Measurements from ENCODE around the gene LYPD6B. TPM values are rescaled to one million over a fixed set of nuclear protein-coding genes. Genes with fewer than 3 reads are reported as not detected.

Gene LYPD6B
- total and polyA plus RNA-seq, 2 donors (not counting 3 experiments of a cell fraction or from before 2014, with no cell fraction given): not detected

DNA sequence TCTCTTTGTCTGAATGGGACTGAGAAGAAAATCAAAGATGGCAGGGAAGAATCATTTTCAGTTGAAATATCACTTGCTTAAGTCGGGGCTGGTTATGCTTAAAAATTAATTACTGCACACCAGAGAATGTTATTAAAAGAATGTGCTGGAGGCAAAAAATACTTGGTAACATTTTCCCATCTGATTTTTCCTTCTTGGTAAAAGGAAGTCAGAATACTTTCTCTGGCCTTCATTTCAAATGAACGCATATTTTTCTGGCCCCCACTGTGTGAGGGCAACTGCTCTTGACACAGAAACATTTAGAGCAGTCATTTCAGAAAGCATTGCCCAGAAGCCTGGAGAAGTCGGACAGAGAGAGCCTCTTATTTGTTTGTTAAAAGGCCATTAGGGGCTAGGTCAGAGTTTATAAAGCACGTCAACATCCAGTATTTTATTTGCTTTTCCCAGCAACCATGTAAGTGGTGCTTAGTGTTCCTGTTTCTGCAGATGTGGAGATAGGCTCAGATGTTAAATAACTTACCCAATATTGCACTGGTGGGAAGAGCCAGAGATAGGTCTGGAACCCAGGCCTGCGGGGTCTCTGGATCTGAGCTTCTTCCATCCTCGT, 32.9 kb upstream of the LYPD6B start:
- no peak overlapping the region for H3K9ac ChIP-seq (replicated peaks; ENCODE audit: extremely low read depth, insufficient read depth, low read length)
- no peak overlapping the region for H2AFZ ChIP-seq (ENCODE audit: low read depth, low read length)
- H3K79me2 ChIP-seq (ENCODE audit: control insufficient read depth, insufficient read depth, low read length): no peaks in the 10 kb centered on the region
- no TSS peak for BruUV-seq (replicated peaks)
- no peak overlapping the region for H3K4me3 ChIP-seq (replicated peaks in 1 of 3; ENCODE audit: insufficient read depth in 1 of 3, low read depth in 1 of 3, low read length in 3 of 3)
- no peaks in the 10 kb centered on the region for H3K36me3 ChIP-seq (ENCODE audit: control insufficient read depth in 2 of 2, extremely low read depth in 1 of 2, insufficient read depth in 2 of 2, low read length in 2 of 2)
- H3K27ac ChIP-seq (ENCODE audit: insufficient read depth, low read depth, low read length): no peak overlapping the region
- no peaks in the 10 kb centered on the region for H3K4me1 ChIP-seq (ENCODE audit: control insufficient read depth, extremely low read depth, insufficient read depth, low read length)
- peaks cover 0 to 2% of the 10 kb centered on the region in 2 experiments for H3K27me3 ChIP-seq (ENCODE audit: control insufficient read depth in 2 of 2, insufficient read depth in 2 of 2, low read length in 2 of 2)
- CTCF ChIA-PET: no interaction called here
- no peaks in the 10 kb centered on the region for H4K20me1 ChIP-seq (replicated peaks; ENCODE audit: control insufficient read depth, extremely low read depth, insufficient read depth, low read length)
- POLR2A ChIA-PET: no interaction called here
- TF ChIP-seq, protein P1, sequence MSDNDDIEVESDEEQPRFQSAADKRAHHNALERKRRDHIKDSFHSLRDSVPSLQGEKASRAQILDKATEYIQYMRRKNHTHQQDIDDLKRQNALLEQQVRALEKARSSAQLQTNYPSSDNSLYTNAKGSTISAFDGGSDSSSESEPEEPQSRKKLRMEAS (IDR thresholded peaks at IDR 0.05; ENCODE audit: insufficient read depth, insufficient read length): no peak
- TF ChIP-seq CTCF (IDR thresholded peaks at IDR 0.05; ENCODE audit: extremely low read depth in 1 of 2, insufficient read depth in 1 of 2, low read depth in 1 of 2, low read length in 2 of 2) (no peak), MYC (IDR thresholded peaks at IDR 0.05; ENCODE audit: low read depth, low read length) (no peak), JUN (IDR thresholded peaks at IDR 0.05; ENCODE audit: borderline replicate concordance, insufficient read depth, insufficient read length, low read depth) (no peak), POLR2A (IDR thresholded peaks at IDR 0.05; ENCODE audit: low read depth, low read length) (no peak), POLR2AphosphoS5 (IDR thresholded peaks at IDR 0.05; ENCODE audit: insufficient read depth, low read depth, low read length) (no peak), EZH2 (IDR thresholded peaks at IDR 0.05; ENCODE audit: borderline replicate concordance, low read depth, low read length, severe bottlenecking) (no peak), GATA2 (IDR thresholded peaks at IDR 0.05; ENCODE audit: insufficient read depth, insufficient read length, low read depth, low read length) (no peak), FOS (IDR thresholded peaks at IDR 0.05; ENCODE audit: borderline replicate concordance, insufficient read depth, low read length) (no peak)
- H3K9me3 ChIP-seq (replicated peaks; ENCODE audit: control insufficient read depth, insufficient read depth, low read length): no peaks in the 10 kb centered on the region
- no peak overlapping the region for H3K4me2 ChIP-seq (ENCODE audit: insufficient read depth, low read length)
- dilution Hi-C loops (cut with MboI; ENCODE audit: extremely low pct_ligation_motif_present, low sequenced_read_pairs) (no loop called here), intact Hi-C loops (cut with micrococcal nuclease) (no loop called here)
- no peak for DNase-seq (ENCODE audit: low read depth, low spot score)
- FAIRE-seq: no peak
- H3K9me1 ChIP-seq (replicated peaks; ENCODE audit: control insufficient read depth, extremely low read depth, insufficient read depth, low read length): no peaks in the 10 kb centered on the region

All from endothelial cell of umbilical vein (primary cell).